Measurements from ENCODE around the gene APBA3.

Gene APBA3

DNA sequence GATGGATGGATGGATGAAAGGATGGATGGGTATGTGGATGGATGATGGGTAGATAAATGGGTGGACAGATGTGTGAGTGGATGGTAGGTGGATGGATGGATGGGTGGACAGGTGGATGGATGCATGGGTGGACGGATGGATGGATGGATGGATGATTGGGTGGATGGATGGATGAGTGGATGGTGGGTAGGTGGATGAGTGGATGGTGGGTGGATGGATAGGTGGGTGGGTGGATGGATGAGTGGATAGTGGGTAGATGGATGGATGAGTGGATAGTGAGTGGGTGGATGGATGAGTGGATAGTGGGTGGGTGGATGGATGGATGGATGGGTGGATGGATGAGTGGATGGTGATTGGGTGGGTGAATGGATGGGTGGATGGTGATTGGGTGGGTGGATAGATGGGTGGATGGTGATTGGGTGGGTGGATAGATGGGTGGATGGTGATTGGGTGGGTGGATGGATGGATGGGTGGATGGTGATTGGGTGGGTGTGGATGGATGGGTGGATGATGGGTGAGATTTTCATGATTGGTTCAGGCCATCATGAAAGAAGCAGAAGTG, 15.1 kb upstream of the APBA3 start:
- DNase-seq (ENCODE audit: low read depth) = no peak
- H3K4me3 ChIP-seq (ENCODE audit: control insufficient read depth, low read depth, low read length) = no peak overlapping the region
- no peak for TF ChIP-seq CTCF (conservative IDR thresholded peaks at IDR 0.05; ENCODE audit: control insufficient read depth, insufficient read depth, low read depth, low read length)

GRCh38 chr19:3775831-3776230, 14.3 kb upstream of the APBA3 start:
- H3K4me3 ChIP-seq (ENCODE audit: control insufficient read depth, low read depth, low read length) = no peak overlapping the region
- DNase-seq (ENCODE audit: low read depth) = no peak
- no peak for TF ChIP-seq CTCF (conservative IDR thresholded peaks at IDR 0.05; ENCODE audit: control insufficient read depth, insufficient read depth, low read depth, low read length)

DNA sequence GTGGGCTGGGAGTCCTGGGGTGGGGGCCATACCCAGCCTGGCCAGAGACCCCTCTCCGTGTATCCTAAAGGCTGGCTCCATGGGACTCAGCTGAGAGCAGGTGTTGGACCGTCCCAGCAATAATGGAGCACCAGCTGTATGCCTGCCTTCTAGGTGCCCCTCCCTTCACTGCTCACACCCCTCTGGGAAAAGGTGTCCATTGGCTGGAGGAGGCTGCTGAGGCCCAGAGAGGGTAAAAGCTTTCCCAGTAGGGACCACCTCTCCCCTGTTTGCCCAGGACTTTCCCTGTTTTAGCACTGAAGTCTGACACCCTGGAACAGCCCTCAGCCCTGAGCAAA, 13.9 kb upstream of the APBA3 start:
- no peak for DNase-seq (ENCODE audit: low read depth)
- no peak for TF ChIP-seq CTCF (conservative IDR thresholded peaks at IDR 0.05; ENCODE audit: control insufficient read depth, insufficient read depth, low read depth, low read length)
- H3K4me3 ChIP-seq (ENCODE audit: control insufficient read depth, low read depth, low read length) = no peak overlapping the region

- DNase-seq (ENCODE audit: low read depth) = no peak
- TF ChIP-seq CTCF (conservative IDR thresholded peaks at IDR 0.05; ENCODE audit: control insufficient read depth, insufficient read depth, low read depth, low read length) = no peak
- no peak overlapping the region for H3K4me3 ChIP-seq (ENCODE audit: control insufficient read depth, low read depth, low read length)
Observed at GRCh38 chr19:3774621-3775373, 13.3 kb upstream of the APBA3 start.

- H3K4me3 ChIP-seq (ENCODE audit: control insufficient read depth, low read depth, low read length) = no peak overlapping the region
- TF ChIP-seq CTCF (conservative IDR thresholded peaks at IDR 0.05; ENCODE audit: control insufficient read depth, insufficient read depth, low read depth, low read length) = no peak
- no peak for DNase-seq (ENCODE audit: low read depth)
Observed at GRCh38 chr19:3773814-3774515, 12.5 kb upstream of the APBA3 start.

GRCh38 chr19:3771906-3772455, 10.5 kb upstream of the APBA3 start, which contains the start of gene RAX2:
Gene RAX2, minus strand, starts transcription at chr19:3772228. Its CDS starts 486 bp downstream, at chr19:3771742.
- no peak for TF ChIP-seq CTCF (conservative IDR thresholded peaks at IDR 0.05; ENCODE audit: control insufficient read depth, insufficient read depth, low read depth, low read length)

More at GRCh38 chr19:3771906-3772455, 10.5 kb upstream of the APBA3 start, which contains the start of gene RAX2:
- no peak for DNase-seq (ENCODE audit: low read depth)
- no peak within 1 kb of the TSS for H3K4me3 ChIP-seq (ENCODE audit: control insufficient read depth, low read depth, low read length)
